Sciatic nerve (tissue), 2 donors: ENCODE measurements around the gene AGFG1. TPM values are rescaled to one million over a fixed set of nuclear protein-coding genes. Genes with fewer than 3 reads are reported as not detected.

ENCODE experiments used
- ATAC-seq: fragments of 200-7000 bp; cut with Tn5 transposase; one replicate; pipeline ENCODE4 v1.9.1; 2020; ENCODE audit warnings: mild to moderate bottlenecking, moderate library complexity
- DNase-seq: peaks from one replicate; pipeline ENCODE4 v3.0.0-alpha.2; 2020; ENCODE audit warnings: low spot score
- intact Hi-C: fragments of 100-400 bp; cut with DNase I; formaldehyde crosslinking; loops from one replicate; pipeline ENCODE4 v1.14.2; 2022
- total RNA-seq: library from RNA; stranded (reverse); fragmentation: NEBNext Ultra II Directional; extraction: Animal tissue kit (Norgen Biotek cat#: 25700); gene quantifications from one replicate; pipeline ENCODE4 v1.2.1, GENCODE V29; 2021
- donor health status: DM: no; HTN: no; CAD: no.
- donor health status: DM: no; HTN: no; CAD: no.

The AGFG1 gene, protein sequence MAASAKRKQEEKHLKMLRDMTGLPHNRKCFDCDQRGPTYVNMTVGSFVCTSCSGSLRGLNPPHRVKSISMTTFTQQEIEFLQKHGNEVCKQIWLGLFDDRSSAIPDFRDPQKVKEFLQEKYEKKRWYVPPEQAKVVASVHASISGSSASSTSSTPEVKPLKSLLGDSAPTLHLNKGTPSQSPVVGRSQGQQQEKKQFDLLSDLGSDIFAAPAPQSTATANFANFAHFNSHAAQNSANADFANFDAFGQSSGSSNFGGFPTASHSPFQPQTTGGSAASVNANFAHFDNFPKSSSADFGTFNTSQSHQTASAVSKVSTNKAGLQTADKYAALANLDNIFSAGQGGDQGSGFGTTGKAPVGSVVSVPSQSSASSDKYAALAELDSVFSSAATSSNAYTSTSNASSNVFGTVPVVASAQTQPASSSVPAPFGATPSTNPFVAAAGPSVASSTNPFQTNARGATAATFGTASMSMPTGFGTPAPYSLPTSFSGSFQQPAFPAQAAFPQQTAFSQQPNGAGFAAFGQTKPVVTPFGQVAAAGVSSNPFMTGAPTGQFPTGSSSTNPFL
- total RNA-seq, result 85.6 TPM

DNA sequence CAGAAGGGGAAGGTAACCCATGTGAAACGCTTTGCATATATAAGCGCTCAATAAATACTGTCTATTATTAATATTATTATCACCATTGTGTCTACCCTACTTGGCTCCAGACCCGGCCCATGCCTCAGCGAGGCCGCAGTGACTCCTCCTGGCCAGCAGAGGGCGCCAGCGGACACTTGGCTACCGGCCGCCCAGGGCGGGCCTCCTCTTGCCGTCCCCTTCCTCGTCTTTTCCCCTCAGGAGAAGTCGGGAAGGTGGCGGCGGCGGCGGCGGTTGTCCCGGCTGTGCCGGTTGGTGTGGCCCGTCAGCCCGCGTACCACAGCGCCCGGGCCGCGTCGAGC lies at the start of gene AGFG1:
Gene AGFG1 (plus strand): TSS at position 233 of the 341 bp plus-strand sequence. CDS start 266 bp downstream, outside the sequence.
- intact Hi-C loops, result no loop called here
- ATAC-seq (peak; percentile 94), DNase-seq (peak; percentile 91)

DNA sequence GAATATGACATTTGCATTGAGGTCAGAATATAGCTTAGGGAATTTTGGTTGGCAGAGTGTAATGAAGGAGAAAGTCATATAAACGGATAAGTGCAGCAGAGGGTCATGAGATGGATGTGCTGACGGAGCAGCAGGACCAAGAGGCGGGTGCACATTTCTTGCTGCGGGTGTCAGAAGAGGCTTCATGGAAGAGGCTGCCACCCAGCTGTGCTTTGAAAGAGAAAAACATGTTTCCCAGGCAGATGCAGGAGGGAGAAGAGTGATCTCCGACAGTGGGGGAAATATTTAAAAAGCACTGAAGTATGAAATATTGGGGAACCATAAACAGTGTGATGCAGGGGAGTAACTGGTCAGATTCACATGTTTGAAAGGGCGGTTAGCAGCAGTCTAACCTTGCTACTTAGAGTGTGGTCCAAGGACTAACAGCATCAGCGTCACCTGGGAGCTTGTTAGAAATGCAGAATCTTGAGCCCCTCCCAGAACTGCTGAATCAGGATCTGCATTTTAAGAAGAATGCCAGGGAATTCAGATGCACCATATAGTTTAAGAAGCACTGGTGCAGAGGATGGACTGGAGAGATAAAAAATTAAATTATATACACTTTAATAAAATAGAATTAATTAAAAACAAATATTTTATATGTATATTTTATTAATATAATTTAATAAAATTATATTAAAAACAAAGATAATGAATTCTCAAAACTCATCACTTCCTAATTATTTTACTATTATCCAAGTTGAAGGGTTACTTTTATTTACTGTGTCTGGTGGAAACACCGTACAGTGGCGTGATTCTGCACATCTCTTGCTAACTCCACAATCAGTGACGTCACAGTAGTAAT lies 48.1 kb upstream of the AGFG1 start:
- ATAC-seq (no peak), DNase-seq (no peak)
- intact Hi-C loops, result no loop called here

DNA sequence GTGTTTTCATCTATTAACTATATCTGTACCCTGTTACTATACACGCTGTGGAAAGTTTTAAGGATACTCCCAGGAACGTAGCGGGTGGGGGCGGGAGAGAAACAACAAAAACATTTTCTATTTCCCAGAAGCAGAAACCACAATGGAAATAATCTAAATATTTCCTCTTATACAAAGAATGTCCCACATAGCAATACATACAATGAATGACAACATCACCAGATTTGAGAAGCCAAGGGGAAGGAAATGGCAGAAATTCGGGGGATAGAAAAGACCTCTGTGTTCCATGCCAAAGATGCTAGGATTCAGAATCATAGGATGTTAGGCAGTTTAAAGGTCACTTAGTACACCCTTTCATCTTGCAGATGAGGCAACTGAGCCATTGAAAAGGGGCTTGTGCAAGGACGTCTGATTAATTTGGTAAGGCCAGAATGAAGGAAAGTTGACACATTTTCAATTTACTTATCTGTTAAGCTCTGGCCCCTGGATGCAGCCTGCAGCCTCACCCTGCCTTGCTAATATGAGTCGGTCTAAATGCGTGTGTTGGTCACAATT lies 43.1 kb upstream of the AGFG1 start:
- ATAC-seq, result no peak
- intact Hi-C loops, result no loop called here

DNA sequence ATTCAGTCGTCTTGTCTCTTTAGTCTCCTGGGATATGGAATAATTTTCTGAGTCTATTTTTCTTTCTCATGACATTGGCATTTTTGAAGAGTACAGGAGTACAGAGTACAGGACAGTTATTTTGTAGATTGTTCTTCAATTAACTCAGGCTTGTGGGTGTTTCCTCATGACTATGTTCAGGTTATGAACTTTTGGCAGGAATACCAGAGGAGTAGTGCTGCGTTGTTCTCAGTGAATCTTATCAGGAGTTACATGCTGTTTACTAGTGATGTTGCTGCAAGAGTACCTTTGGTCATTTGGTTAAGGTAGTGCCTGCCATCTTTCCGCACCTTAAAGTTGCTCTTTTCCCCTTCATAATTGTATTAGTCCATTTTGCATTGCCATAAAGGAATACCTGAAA lies 41.3 kb upstream of the AGFG1 start:
- no peak for ATAC-seq
- intact Hi-C loops, result no loop called here
- no peak for DNase-seq

More for the DNA sequence above, 43.1 kb upstream of the AGFG1 start:
- DNase-seq, result no peak

DNA sequence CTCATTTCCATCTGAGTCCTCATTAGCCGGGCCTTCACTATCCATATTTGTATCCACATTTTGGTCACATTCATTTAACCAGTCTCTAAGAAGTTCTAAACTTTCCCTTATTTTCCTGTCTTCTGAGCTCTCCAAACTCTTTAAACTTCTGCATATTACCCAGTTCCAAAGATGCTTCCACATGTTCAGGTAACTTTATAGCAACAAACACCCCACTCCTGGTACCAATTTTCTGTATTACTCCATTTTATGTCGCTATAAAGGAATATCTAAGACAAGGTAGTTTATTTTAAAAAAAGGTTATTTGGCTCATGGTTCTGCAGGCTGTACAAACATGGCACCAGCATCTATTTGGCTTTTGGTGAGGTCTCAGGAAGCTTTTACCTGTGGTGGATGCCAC lies 38.8 kb upstream of the AGFG1 start:
- DNase-seq (no peak), ATAC-seq (no peak)
- intact Hi-C loops, result no loop called here

DNA sequence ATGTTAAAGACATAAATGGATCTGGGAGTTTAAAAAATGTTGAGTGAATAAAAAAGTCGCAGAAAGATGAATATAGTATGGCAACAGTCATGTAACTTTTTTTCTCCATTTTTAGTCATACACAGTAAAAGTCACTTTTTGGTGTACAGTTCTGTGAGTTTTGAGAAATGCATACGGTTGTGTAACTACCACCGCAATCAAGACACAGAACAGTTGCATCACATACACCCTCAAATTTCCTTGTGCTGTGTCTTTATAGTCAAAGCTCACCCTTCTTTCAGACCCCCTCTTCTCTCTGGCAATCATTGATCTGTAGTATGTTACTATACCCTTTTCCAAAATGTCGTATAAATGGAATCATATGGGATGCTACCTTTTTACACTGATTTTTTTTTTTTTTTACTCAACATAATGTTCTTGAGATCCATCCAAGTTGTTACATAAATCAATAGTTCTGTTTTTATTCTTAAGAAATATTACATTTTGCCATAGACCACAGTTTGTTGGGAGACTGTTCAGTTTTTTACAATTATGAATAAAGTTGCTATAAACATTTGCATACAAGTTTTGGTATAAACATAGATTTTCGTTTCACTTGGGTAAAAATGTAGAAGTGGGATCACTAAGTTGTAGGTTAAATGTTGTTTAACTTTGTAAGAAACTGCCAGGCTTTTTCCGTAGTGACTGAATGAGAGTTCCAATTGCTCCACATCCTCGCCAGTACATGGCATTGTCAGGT lies 35.4 kb upstream of the AGFG1 start:
- intact Hi-C loops, result no loop called here
- DNase-seq, result no peak
- no peak for ATAC-seq

DNA sequence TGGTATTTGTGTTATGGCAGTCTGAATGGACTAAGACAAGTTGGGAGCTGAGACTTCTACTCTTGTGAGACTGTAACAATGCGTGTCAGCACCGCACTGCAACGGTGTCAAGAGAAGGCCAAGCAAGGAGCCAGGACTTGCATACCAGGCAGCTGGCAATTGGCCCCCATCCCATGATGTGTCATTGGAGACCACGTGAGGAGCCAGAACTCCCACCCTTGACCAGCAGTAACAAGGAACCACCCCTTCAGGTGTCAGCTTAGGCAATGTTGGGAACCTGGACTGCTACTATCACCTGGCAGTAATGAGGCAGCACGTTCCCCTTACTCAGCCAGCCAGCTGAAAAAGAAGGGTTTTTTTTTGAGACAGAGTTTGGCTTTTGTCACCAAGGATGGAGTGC lies 32.7 kb upstream of the AGFG1 start:
- DNase-seq (no peak), ATAC-seq (no peak)
- intact Hi-C loops, result no loop called here

DNA sequence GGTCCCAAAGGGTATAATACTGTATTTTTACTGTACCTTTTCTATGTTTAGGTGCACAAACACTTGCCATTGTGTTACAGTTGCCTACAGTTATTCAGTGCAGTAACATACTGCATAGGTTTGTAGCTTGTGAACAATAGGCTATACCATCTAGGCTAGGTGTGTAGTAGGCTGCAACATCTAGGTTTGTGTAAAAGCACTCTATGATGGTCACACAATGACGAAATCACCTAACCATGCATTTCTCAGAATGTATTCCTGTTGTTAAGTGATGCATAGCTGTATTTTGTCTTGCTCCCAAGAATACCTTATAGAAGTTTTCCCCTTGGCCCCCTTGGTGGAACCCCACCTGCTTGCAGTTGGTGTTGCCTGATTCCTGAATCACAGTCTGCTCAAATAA lies 29.3 kb upstream of the AGFG1 start:
- ATAC-seq, result no peak
- intact Hi-C loops, result loop anchor here (5.0 kb wide), 1 partner anchor 1930 kb away; no protein-coding TSS in a partner anchor
- DNase-seq, result no peak

DNA sequence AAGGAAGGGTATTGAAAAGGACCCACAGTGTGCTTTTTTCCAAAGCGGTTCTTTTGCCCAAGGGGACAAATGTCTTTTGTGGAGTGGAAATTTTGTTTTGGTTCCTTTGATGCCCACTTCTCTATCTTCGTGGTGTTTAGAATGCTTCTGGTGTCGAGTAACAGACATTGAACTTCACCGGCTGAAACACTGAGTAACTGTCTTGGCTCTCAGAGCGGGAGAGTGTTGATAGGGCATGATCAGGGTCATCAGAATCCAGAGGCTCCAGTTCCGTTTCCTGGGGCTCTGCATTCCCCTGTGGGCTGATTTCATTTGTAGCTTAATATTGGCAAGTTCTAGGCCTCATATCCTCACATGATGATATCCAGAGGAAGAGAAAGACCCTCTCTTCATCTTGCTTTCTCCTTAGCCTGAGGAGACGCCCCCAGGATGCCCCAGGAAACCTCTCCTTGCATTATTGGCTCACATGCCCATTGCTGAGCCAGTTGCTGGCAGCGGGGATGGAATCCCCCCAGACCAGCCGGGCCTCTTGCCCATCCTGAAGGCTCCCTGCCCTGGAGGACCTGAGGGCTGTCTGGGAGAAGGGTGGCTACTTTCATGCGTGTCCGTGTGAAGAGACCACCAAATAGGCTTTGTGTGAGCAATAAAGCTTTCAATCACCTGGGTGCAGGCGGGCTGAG lies 27.9 kb upstream of the AGFG1 start:
- ATAC-seq, result no peak

DNA sequence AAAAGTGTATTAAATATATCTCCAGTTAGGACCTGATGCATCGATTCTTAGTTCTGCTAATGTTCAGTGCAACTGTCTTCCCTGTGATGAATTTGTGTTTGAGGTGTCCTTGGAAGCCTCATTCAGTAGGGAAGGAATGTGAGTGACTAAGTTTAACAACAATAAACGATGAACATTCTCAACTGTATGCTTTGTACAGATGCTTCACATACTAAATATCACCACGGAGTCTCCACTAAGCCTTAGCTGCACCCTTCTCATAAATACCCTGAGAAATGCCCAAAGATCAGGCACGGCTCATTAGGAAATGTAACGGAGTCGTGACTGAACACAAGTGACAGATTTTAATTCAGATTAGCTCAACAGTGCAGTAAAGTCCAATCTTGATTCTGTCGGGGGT lies 24.4 kb upstream of the AGFG1 start:
- ATAC-seq, result no peak
- DNase-seq, result no peak
- intact Hi-C loops, result no loop called here

More for the DNA sequence above, 27.9 kb upstream of the AGFG1 start:
- intact Hi-C loops, result loop anchor here (5.0 kb wide), 1 partner anchor 1932 kb away; no protein-coding TSS in a partner anchor
- DNase-seq, result no peak

DNA sequence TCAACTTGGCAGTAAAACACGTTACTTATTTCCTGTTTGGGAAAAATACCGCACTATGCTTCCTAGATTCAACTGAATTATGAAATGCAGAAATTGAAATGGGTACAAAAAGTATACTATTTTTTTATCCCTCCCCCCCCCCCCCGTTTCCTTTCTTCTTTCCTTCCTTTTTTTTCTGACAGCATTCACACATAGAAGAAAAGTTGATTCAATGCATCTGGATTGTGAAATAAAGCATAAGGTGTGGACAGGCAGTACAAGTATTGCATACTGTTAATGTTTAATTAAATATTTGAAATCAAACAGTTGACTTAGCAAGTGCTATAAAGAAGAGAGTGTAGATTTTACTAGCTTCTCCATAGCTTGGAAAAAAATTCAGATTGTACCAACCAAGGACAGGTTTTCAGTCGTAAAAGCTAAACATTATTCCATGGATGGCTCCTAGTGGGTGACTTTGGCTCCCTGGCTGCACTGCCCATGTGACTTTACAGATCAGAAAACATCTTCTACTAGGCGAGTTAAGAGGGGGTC lies 21.6 kb upstream of the AGFG1 start:
- ATAC-seq (no peak), DNase-seq (no peak)
- intact Hi-C loops, result no loop called here

DNA sequence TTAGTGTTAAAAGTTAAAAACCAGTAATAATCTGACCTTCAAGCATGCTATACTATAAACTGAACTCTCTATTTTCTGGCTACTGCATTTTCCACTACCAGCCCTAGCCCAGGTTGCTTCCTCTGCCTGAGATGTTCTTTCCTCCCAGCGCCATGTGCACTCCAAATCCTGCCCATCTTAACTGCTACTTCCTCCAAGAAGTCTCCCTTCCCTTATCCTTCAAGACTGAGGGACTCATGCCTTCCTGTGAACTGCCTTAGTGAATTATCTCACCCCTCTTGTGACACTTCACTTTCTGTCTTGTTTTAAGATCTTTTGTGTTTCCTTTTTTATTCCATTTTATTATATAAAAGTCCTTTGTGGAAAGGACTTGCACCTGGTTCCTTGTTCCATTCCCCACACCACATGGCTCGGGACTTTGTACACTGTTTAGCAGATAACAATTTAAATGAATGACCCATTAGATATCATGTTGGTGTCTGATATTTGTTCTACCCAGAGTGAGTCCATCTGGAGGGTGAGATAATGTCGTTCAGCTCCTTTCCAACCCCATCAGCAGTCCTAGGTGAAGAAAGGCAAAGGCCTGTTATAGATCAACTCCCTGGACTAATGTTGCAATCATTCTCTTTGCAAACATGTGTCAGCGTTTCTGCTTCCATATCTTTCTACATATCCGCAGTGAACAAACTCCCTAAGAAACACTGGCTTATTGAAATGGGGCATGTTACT lies 20.9 kb upstream of the AGFG1 start:
- intact Hi-C loops, result no loop called here
- ATAC-seq (peak; percentile 55), DNase-seq (no peak)

DNA sequence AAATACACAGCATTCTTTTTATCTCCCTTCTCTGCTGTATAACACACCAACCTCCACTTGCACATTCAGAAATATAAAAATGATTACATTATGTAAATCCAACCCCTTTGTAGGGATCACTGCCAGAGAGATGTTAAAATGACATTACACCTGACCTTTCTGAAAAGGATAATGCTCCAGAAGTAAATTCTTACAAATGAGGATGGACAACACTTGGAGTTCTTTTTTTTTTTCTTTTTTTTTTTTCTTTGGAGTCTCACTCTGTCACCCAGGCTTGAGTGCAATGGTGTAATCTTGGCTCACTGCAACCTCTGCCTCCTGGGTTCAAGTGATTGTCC lies 20.3 kb upstream of the AGFG1 start:
- DNase-seq (no peak), ATAC-seq (no peak)
- intact Hi-C loops, result no loop called here

DNA sequence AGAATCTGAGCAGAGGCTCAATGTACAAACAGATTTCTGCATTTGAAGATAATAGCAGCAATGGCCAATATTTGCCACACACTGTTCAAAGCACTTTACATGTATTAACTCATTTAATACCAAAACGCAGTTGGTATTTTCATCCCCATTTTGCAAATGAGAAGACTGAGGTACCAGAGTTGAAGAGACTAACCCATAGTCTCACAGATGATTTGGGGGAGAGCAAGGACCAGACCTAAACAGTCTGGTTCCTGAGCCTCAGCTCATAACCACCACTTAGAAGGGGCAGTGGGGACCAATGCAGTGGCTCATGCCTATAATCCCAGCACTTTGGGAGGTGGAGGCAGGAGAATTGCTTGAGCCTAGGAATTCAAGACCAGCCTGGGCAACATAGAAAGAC lies 18.1 kb upstream of the AGFG1 start:
- ATAC-seq, result no peak
- no peak for DNase-seq
- intact Hi-C loops, result no loop called here

DNA sequence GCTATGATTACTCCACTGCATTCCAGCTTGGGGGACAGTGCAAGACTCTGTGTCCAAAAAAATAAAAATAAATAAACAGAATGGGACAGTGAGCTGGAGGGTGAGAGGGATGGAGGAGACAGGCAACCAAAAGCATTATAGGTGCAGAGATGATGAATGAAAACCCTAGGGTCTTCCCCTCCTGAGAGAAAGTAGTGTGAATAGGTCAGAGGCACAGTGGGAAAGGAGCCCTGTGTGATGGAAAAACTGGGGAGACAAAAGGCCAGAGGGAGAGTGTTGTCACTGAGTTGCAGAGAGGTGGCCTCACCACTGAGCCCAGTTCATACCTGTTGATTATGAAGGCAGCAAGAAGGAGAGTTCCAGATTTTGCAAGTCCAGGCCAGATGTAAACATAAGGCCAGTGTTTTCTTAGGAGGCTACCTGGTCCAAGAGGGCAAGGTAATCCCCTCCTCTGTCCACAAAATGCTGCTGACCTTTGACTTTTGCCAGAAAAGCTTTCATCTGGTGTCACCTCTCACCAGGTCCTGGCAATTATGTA lies 17.6 kb upstream of the AGFG1 start:
- DNase-seq (no peak), ATAC-seq (no peak)
- intact Hi-C loops, result no loop called here

DNA sequence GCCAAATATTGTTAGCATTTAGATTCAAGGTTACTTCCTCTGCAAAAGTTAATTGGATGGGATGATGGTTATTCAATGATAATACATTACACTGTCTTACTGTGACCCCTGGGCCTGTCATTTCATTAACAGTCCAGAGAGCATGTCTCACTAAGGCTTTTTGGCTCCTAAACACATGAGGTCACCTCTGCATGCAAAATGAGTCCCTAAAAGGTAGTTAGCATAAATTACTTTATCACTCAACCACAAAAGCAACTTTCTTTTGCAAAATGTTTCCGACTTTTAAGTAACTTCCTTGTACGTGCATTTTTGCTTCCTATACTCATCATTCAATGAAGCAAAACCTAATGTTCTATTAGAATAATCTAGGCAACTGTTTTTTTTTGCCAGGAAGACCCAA lies 16.8 kb upstream of the AGFG1 start:
- intact Hi-C loops, result no loop called here
- ATAC-seq (no peak), DNase-seq (no peak)

DNA sequence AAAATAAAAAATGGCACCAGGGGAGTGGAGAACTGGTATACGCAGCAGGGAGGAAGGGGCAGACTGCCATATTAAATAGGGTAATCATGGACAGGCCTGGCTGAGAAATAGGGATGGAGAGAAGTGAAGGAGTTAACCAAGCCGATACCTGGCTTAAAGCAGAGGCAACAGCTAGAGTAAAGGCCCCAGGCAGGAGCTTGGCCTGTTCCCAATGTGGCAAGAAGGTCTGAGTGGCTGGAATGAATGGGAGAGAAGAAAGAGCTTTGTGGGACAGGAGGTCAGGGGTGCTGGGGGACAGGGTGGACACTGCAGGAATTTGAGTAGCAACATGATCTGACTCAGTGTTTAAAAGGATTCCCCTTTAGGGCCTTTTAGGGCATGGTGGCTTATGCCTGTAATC lies 15.9 kb upstream of the AGFG1 start:
- ATAC-seq, result no peak
- no peak for DNase-seq
- intact Hi-C loops, result no loop called here
